AG09309 (cell line): ENCODE results near the gene CERT1.

Source experiments
- DNase-seq: peaks from one replicate; pipeline ENCODE4 v3.0.0-alpha.2; 2010; ENCODE audit warnings: low read depth
- H3K4me3 ChIP-seq: 2 replicates; pipeline ENCODE4 v1.5.1; 2011; ENCODE audit warnings: mild to moderate bottlenecking, low read depth, low read length, moderate library complexity; ENCODE audit not compliant: control insufficient read depth
- CTCF ChIP-seq: IDR thresholded peaks from 2 replicates; pipeline ENCODE4 v1.5.1; 2011; ENCODE audit warnings: mild to moderate bottlenecking, low read depth, low read length, inconsistent platforms; ENCODE audit not compliant: insufficient read depth, control insufficient read depth; ENCODE audit errors: missing control alignments

CERT1 gene

DNA sequence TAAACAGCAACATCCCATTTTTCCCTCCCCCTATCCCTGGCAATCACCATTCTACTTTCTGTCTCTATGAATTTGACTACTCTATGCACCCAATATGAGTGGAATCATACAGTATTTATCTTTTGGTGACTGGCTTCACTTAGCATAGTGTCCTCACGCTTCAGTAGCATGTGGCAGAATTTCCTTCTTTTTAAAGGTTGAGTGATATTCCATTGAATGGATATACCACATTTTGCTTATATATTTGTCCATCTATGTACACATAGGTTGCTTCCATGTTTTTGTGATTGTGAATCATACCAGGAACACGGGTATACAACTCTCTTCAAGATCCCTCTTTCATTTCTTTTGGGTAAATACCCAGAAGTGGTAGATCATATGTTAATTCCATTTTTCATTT is 69.9 kb downstream of the CERT1 start:
- no peak overlapping the region for H3K4me3 ChIP-seq
- TF ChIP-seq CTCF = no peak
- no peak for DNase-seq

DNA sequence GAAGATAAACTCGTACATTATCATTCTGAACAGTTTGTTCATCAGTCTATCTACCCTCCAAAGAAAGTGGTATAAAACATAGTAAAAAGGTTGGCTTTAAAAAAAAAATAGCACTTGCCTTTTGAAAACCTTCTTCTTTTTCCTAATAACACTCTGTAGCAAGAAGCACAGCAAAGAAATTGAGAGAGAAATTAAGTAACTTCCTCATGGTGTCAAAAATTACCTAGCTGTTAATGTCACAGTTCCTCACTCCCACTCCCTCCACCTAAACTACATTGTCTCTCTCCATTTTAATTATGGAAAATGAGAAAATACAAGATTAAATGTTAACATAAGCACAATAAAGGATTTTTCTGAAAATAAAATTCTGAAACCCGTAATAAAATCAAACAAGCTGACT is 72.2 kb downstream of the CERT1 start:
- no peak for DNase-seq
- TF ChIP-seq CTCF = no peak
- H3K4me3 ChIP-seq = no peak overlapping the region

GRCh38 chr5:75438722-75439121 is 72.7 kb downstream of the CERT1 start:
- TF ChIP-seq CTCF = no peak
- no peak overlapping the region for H3K4me3 ChIP-seq
- no peak for DNase-seq

- no peak for TF ChIP-seq CTCF
- no peak overlapping the region for H3K4me3 ChIP-seq
- no peak for DNase-seq
These were observed 76.3 kb downstream of the CERT1 start for GRCh38 chr5:75435096-75435495.

GRCh38 chr5:75433814-75434506 is 77.5 kb downstream of the CERT1 start:
- TF ChIP-seq CTCF = no peak
- DNase-seq = no peak
- no peak overlapping the region for H3K4me3 ChIP-seq

DNA sequence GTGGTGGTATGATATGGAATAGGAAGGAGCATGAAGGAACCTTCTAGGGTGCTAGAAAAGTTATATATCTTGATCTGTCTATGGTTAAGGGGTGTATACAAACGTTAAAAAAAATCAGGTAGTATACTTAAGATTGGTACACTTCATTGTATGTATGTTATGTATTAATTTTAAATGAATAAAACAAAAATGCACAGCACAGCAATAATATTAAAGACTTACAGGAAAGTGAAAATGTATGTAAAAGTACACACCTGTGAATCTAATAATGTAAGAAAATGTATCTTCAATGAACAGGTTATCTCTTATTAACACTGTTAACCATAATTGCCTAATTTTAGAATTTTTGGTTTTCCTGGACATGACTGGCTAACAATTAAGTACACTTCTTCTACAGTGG is 97.2 kb downstream of the CERT1 start:
- no peak overlapping the region for H3K4me3 ChIP-seq
- DNase-seq = no peak
- TF ChIP-seq CTCF = no peak

- DNase-seq = no peak
- TF ChIP-seq CTCF = no peak
These were observed 99.1 kb downstream of the CERT1 start for GRCh38 chr5:75412111-75412990.

More at GRCh38 chr5:75412111-75412990, 99.1 kb downstream of the CERT1 start:
- H3K4me3 ChIP-seq = no peak overlapping the region
